A549 (cell line): ENCODE data around the gene CLPSL2. TPM values are rescaled to one million over a fixed set of nuclear protein-coding genes. Genes with fewer than 3 reads are reported as not detected.

Experiments used
- ATAC-seq, 2 experiments: fragments of 200-7000 bp in 1 of 2; fragments of >200 bp in 1 of 2; cut with Nextera tagmentation in 1 of 2; cut with Tn5 transposase in 1 of 2; 3 replicates each; pipeline versions ENCODE4 v1.8.0 to v1.9.1; 2018 to 2020; ENCODE audit warnings: mild to moderate bottlenecking in 1 of 2, moderate library complexity in 1 of 2
- CTCF ChIA-PET: fragments of 300-600 bp; sonication (Branson Sonifier 250); formaldehyde crosslinking; extraction: SDS; loops from one replicate; lab custom pipeline; 2021; ENCODE audit warnings: antibody characterized with exemption, inconsistent platforms; lab: Yijun Ruan, JAX
- POLR2A ChIA-PET: fragments of 350-600 bp; formaldehyde crosslinking; extraction: SDS; loops from one replicate; lab custom pipeline; 2021; ENCODE audit warnings: antibody characterized with exemption, inconsistent platforms; lab: Yijun Ruan, JAX
- DNase-seq, 2 experiments: peaks; one replicate each; pipeline versions ENCODE4 v3.0.0 to v3.0.0-alpha.2; 2011 to 2016; ENCODE audit warnings: low read depth in 1 of 2, low spot score in 1 of 2
- FAIRE-seq: peaks from 2 replicates; lab custom pipeline; 2011; peaks lifted over from hg19 to GRCh38; lab: Jason Lieb, UNC
- H3K27ac ChIP-seq, 2 experiments: fragments of >200 bp; sonication (Bioruptor Twin); formaldehyde crosslinking; 3 replicates each; pipeline ENCODE4 v1.5.1; 2016 to 2017
- H3K4me1 ChIP-seq: fragments of >200 bp; sonication (Bioruptor Twin); formaldehyde crosslinking; 3 replicates; pipeline ENCODE4 v1.6.1; 2016
- H3K4me2 ChIP-seq: fragments of >200 bp; sonication (Bioruptor Twin); formaldehyde crosslinking; 3 replicates; pipeline ENCODE4 v1.6.1; 2016
- H3K4me3 ChIP-seq: fragments of >200 bp; sonication (Bioruptor Twin); formaldehyde crosslinking; 3 replicates; pipeline ENCODE4 v1.5.1; 2016
- H3K9me3 ChIP-seq: fragments of >200 bp; sonication (Bioruptor Twin); formaldehyde crosslinking; 3 replicates; pipeline ENCODE4 v1.6.1; 2016
- ATOH8 ChIP-seq: fragments of 250-450 bp; sonication (Bioruptor Pico); IDR thresholded peaks from 2 replicates; pipeline ENCODE4 v1.5.0; 2020; ENCODE audit warnings: low read depth, mild to moderate bottlenecking, moderate library complexity
- BCL3 ChIP-seq: fragments of >200 bp; sonication (Bioruptor Twin); formaldehyde crosslinking; IDR thresholded peaks from 3 replicates; pipeline ENCODE4 v1.6.1; 2016
- BHLHE40 ChIP-seq: IDR thresholded peaks from 2 replicates; pipeline ENCODE4 v1.6.1; 2012; ENCODE audit warnings: low read depth, low read length, inconsistent platforms
- CHD2 ChIP-seq: fragments of 150-350 bp; IDR thresholded peaks from 2 replicates; pipeline ENCODE4 v1.6.1; 2014; ENCODE audit warnings: low read length; ENCODE audit not compliant: partially characterized antibody
- CHD4 ChIP-seq: fragments of 200-600 bp; sonication (generic); IDR thresholded peaks from 2 replicates; pipeline ENCODE4 v1.6.1; 2016; ENCODE audit warnings: antibody characterized with exemption, mild to moderate bottlenecking, borderline replicate concordance
- ELK1 ChIP-seq: fragments of 150-350 bp; IDR thresholded peaks from 2 replicates; pipeline ENCODE4 v1.6.1; 2014; ENCODE audit warnings: low read depth, mild to moderate bottlenecking, low read length
- EP300 ChIP-seq, 2 experiments: fragments of >200 bp; sonication (Bioruptor Twin); formaldehyde crosslinking; IDR thresholded peaks; 2 replicates in 1 of 2; 3 replicates in 1 of 2; pipeline ENCODE4 v1.6.1; 2016 to 2017
- FOSL2 ChIP-seq, 2 experiments: fragments of 450-650 bp in 1 of 2; fragments of >200 bp in 1 of 2; sonication (Bioruptor Twin) in 1 of 2; formaldehyde crosslinking; IDR thresholded peaks; 2 replicates each; pipeline versions ENCODE4 v1.5.0 to v1.6.1; 2016 to 2020; ENCODE audit warnings: mild to moderate bottlenecking in 1 of 2, moderate library complexity in 1 of 2
- GATA3 ChIP-seq: IDR thresholded peaks from 2 replicates; pipeline ENCODE4 v1.6.1; 2012; ENCODE audit warnings: borderline replicate concordance
- HEYL ChIP-seq: fragments of 250-450 bp; sonication (Bioruptor Pico); IDR thresholded peaks from 2 replicates; pipeline ENCODE4 v1.8.0; 2021; ENCODE audit warnings: mild to moderate bottlenecking, moderate library complexity
- HMGXB4 ChIP-seq: fragments of 250-450 bp; sonication (Bioruptor Pico); IDR thresholded peaks from 2 replicates; pipeline ENCODE4 v1.5.0; 2021; ENCODE audit warnings: mild to moderate bottlenecking, moderate library complexity, borderline replicate concordance
- JUN ChIP-seq, 2 experiments: fragments of >200 bp; sonication (Bioruptor Twin); formaldehyde crosslinking; IDR thresholded peaks; 2 replicates in 1 of 2; 3 replicates in 1 of 2; pipeline ENCODE4 v1.6.1; 2016 to 2017
- KDM5A ChIP-seq: fragments of 200-600 bp; sonication (generic); IDR thresholded peaks from 2 replicates; pipeline ENCODE4 v1.6.1; 2016; ENCODE audit warnings: antibody characterized with exemption, mild to moderate bottlenecking
- MAX ChIP-seq: IDR thresholded peaks from 2 replicates; pipeline ENCODE4 v1.6.1; 2012
- MYC ChIP-seq: IDR thresholded peaks from 2 replicates; pipeline ENCODE4 v1.6.1; 2012; ENCODE audit warnings: mild to moderate bottlenecking, inconsistent platforms, low read length, improper control_type of control experiment, borderline replicate concordance
- NPAS2 ChIP-seq: fragments of 250-450 bp; sonication (Bioruptor Pico); IDR thresholded peaks from 2 replicates; pipeline ENCODE4 v1.8.0; 2022; ENCODE audit warnings: mild to moderate bottlenecking, moderate library complexity, borderline replicate concordance
- NR3C1 ChIP-seq: fragments of >200 bp; sonication (Bioruptor Twin); formaldehyde crosslinking; IDR thresholded peaks from 3 replicates; pipeline ENCODE4 v1.6.1; 2017
- PBX3 ChIP-seq: IDR thresholded peaks from 2 replicates; pipeline ENCODE4 v1.6.1; 2012
- POLR2A ChIP-seq: IDR thresholded peaks from 2 replicates; pipeline ENCODE4 v1.6.1; 2012; ENCODE audit warnings: mild to moderate bottlenecking, low read length
- RAD21 ChIP-seq, 2 experiments: fragments of >200 bp in 1 of 2; sonication (Bioruptor Twin) in 1 of 2; formaldehyde crosslinking in 1 of 2; IDR thresholded peaks in 1 of 2; conservative IDR thresholded peaks in 1 of 2; 2 replicates in 1 of 2; 3 replicates in 1 of 2; pipeline ENCODE4 v1.6.1; 2012 to 2018; ENCODE audit warnings: inconsistent platforms in 1 of 2
- RARB ChIP-seq: fragments of 250-450 bp; sonication (Bioruptor Pico); IDR thresholded peaks from 2 replicates; pipeline ENCODE4 v1.8.0; 2021; ENCODE audit warnings: mild to moderate bottlenecking, moderate library complexity
- SREBF2 ChIP-seq: fragments of 450-650 bp; IDR thresholded peaks from 2 replicates; pipeline ENCODE4 v1.6.1; 2014; ENCODE audit warnings: mild to moderate bottlenecking, moderate library complexity
- TFCP2L1 ChIP-seq: fragments of 250-450 bp; sonication (Bioruptor Pico); IDR thresholded peaks from 2 replicates; pipeline ENCODE4 v1.5.0; 2021; ENCODE audit warnings: mild to moderate bottlenecking
- TP53 ChIP-seq: fragments of 250-450 bp; sonication (Bioruptor Pico); IDR thresholded peaks from 2 replicates; pipeline ENCODE4 v1.5.0; 2021; ENCODE audit warnings: mild to moderate bottlenecking, moderate library complexity
- ZC3H11A ChIP-seq: fragments of 450-650 bp; IDR thresholded peaks from 2 replicates; pipeline ENCODE4 v1.6.1; 2014; ENCODE audit warnings: antibody characterized with exemption, mild to moderate bottlenecking
- ZFP36 ChIP-seq: fragments of 450-650 bp; IDR thresholded peaks from 2 replicates; pipeline ENCODE4 v1.6.1; 2014; ENCODE audit warnings: borderline replicate concordance; ENCODE audit not compliant: partially characterized antibody
- ZNF302 ChIP-seq: fragments of 250-450 bp; sonication (Bioruptor Pico); IDR thresholded peaks from 2 replicates; pipeline ENCODE4 v1.9.0; 2021; ENCODE audit warnings: inconsistent platforms, mild to moderate bottlenecking, moderate library complexity
- WGBS: methylation state at CpG from one replicate; pipeline ENCODE4 v1.1.6; 2017; ENCODE audit errors: missing lambda C conversion rate; 5-methylcytosine and 5-hydroxymethylcytosine counted together
- polyA plus RNA-seq, 4 experiments: library from polyadenylated mRNA; depleted of rRNA in 3 of 4; stranded (reverse); fragments of >200 nt; fragmentation: RNase III in 1 of 4; extraction: RNeasy Plus Mini Kit Qiagen cat#74134 plus additional on column Dnase treatment in 1 of 4; gene quantifications; 2 replicates in 3 of 4; 3 replicates in 1 of 4; pipeline ENCODE4 v1.2.3, GENCODE V29; 2011 to 2017

CLPSL2 gene
- polyA plus RNA-seq, 2 of the 4 experiments (the other 2 are of a cell fraction), result 0.37 to 0.72 TPM

- H3K4me3 ChIP-seq, result no peak overlapping the region
- 42% methylated on average over 3 of the region's 3 CpGs for WGBS
- no peaks in the 10 kb centered on the region for H3K9me3 ChIP-seq
- ATAC-seq (no peak), FAIRE-seq (no peak), DNase-seq (no peak)
- H3K4me2 ChIP-seq, result no peak overlapping the region
- CTCF ChIA-PET, result interaction anchor here (1.1 kb wide), 1 partner anchor 46 kb away, joined by 3 read pairs; no protein-coding TSS in a partner anchor
- H3K4me1 ChIP-seq, result no peaks in the 10 kb centered on the region; the same call in 2 of the 3 replicates
- H3K27ac ChIP-seq, result no peak overlapping the region; a peak in 1 of 6 replicates
- POLR2A ChIA-PET, result no interaction called here
- TF ChIP-seq KDM5A (no peak), ZC3H11A (no peak), CHD4 (no peak), CHD2 (no peak), EP300 (IDR thresholded peaks at IDR 0.05) (no peak), ZNF302 (no peak), RAD21 (conservative IDR thresholded peaks at IDR 0.05 in 1 of 2, IDR thresholded peaks at IDR 0.05 in 1 of 2) (no peak), ELK1 (no peak), MAX (no peak), GATA3 (no peak), POLR2A (no peak), BHLHE40 (no peak), RARB (CRISPR knock-in tag) (no peak), BCL3 (no peak), NR3C1 (no peak), NPAS2 (CRISPR knock-in tag) (no peak), HMGXB4 (no peak), MYC (no peak), SREBF2 (no peak), ZFP36 (no peak)
These were observed 6.0 kb downstream of the CLPSL2 start for GRCh38 chr6:35782424-35782823.

- Histone ChIP-seq H3K4me3 (no peak overlapping the region), H3K9me3 (no peaks in the 10 kb centered on the region), H3K27ac (no peak overlapping the region), H3K4me2 (no peak overlapping the region), H3K4me1 (no peaks in the 10 kb centered on the region; the same call in 2 of the 3 replicates)
- FAIRE-seq, result no peak
- no peak for ATAC-seq
- WGBS, result 15% methylated on average over 2 of the region's 2 CpGs
- CTCF ChIA-PET, result no interaction called here
- no peak for DNase-seq
- TF ChIP-seq ZFP36, result no peak
- no peak for TF ChIP-seq TP53 (CRISPR knock-in tag)
- no peak for TF ChIP-seq ATOH8
- TF ChIP-seq FOSL2 (IDR thresholded peaks at IDR 0.05), result no peak
- TF ChIP-seq FOSL2 (CRISPR knock-in tag; IDR thresholded peaks at IDR 0.05), result no peak
- no peak for TF ChIP-seq POLR2A
- TF ChIP-seq HEYL (CRISPR knock-in tag), result no peak
- no peak for TF ChIP-seq TFCP2L1 (CRISPR knock-in tag)
- no peak for TF ChIP-seq JUN (IDR thresholded peaks at IDR 0.05)
- TF ChIP-seq PBX3, result no peak
- TF ChIP-seq ZC3H11A, result no peak
- POLR2A ChIA-PET, result interaction anchor here (0.7 kb wide), 1 partner anchor 171 kb away, joined by 8 read pairs; no protein-coding TSS in a partner anchor
These were observed 7.8 kb downstream of the CLPSL2 start for GRCh38 chr6:35784200-35784599.
